Activated CD4-positive, alpha-beta T cell treated with anti-CD3 and anti-CD28 coated beads, Interleukin-2, amount 50 U/mL, for 48 hours (primary cell): ENCODE data around the gene GPRC5A.

Experiments
- DNase-seq, 2 experiments: peaks; one replicate each; pipeline ENCODE4 v3.0.0-alpha.2; 2020

The GPRC5A gene

GRCh38 chr12:12915656-12916055 is 24.3 kb downstream of the GPRC5A start:
- DNase-seq: no peak

- DNase-seq: peak; percentile 87 to 91
Measured at GRCh38 chr12:12916135-12916944, 25.0 kb downstream of the GPRC5A start.

- DNase-seq: no peak
Measured at GRCh38 chr12:12917517-12917916, 26.2 kb downstream of the GPRC5A start.

- no peak for DNase-seq
Measured at GRCh38 chr12:12918781-12919389, 27.5 kb downstream of the GPRC5A start.

GRCh38 chr12:12919666-12920435 is 28.5 kb downstream of the GPRC5A start:
- DNase-seq: no peak

- DNase-seq: no peak
Measured at GRCh38 chr12:12922191-12922616, 30.8 kb downstream of the GPRC5A start.

- no peak for DNase-seq
Measured at GRCh38 chr12:12922978-12923377, 31.6 kb downstream of the GPRC5A start.

- no peak for DNase-seq
Measured at GRCh38 chr12:12924169-12924568, 32.8 kb downstream of the GPRC5A start.

GRCh38 chr12:12925388-12925787 is 34.0 kb downstream of the GPRC5A start:
- no peak for DNase-seq

- no peak for DNase-seq
Measured at GRCh38 chr12:12926571-12927071, 35.3 kb downstream of the GPRC5A start.

- DNase-seq: peak; percentile 43 to 55
Measured at GRCh38 chr12:12927211-12928079, 36.1 kb downstream of the GPRC5A start.

- no peak for DNase-seq
Measured at GRCh38 chr12:12929696-12930095, 38.3 kb downstream of the GPRC5A start.

- DNase-seq: no peak
Measured at GRCh38 chr12:12930633-12931219, 39.4 kb downstream of the GPRC5A start.

- DNase-seq: no peak
Measured at GRCh38 chr12:12933742-12934141, 42.4 kb downstream of the GPRC5A start.

- no peak for DNase-seq
Measured at GRCh38 chr12:12934556-12934955, 43.2 kb downstream of the GPRC5A start.

- DNase-seq: no peak
Measured at GRCh38 chr12:12936983-12937491, 45.7 kb downstream of the GPRC5A start.

GRCh38 chr12:12938541-12938940 is 47.2 kb downstream of the GPRC5A start:
- DNase-seq: no peak

- DNase-seq: no peak
Measured at GRCh38 chr12:12939888-12940287, 48.5 kb downstream of the GPRC5A start.

- DNase-seq: no peak
Measured at GRCh38 chr12:12941450-12942350, 50.3 kb downstream of the GPRC5A start.

- DNase-seq: no peak
Measured at GRCh38 chr12:12943586-12944260, 52.4 kb downstream of the GPRC5A start.
